ENCODE results near the gene B9D1.

GRCh38 chr17:19329839-19330238 lies 32.7 kb downstream of the B9D1 start:
- TF ChIP-seq CTCF (IDR thresholded peaks at IDR 0.05) (no peak), POLR2A (IDR thresholded peaks at IDR 0.05) (no peak)
